ENCODE results near the gene FASTKD3.
"Not testable (repeated sequence)": the region's sequence is repeated elsewhere in the genome, so short reads cannot be mapped to it uniquely, and the experiment has no call there.

The FASTKD3 gene, protein sequence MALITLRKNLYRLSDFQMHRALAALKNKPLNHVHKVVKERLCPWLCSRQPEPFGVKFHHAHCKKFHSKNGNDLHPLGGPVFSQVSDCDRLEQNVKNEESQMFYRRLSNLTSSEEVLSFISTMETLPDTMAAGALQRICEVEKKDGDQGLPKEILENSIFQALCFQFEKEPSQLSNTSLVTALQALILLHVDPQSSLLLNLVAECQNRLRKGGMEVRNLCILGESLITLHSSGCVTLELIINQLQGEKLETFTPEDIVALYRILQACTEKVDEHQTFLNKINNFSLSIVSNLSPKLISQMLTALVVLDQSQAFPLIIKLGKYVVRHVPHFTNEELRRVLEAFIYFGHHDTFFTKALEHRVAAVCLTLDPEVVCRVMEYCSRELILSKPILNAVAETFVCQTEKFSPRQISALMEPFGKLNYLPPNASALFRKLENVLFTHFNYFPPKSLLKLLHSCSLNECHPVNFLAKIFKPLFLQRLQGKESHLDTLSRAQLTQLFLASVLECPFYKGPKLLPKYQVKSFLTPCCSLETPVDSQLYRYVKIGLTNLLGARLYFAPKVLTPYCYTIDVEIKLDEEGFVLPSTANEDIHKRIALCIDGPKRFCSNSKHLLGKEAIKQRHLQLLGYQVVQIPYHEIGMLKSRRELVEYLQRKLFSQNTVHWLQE

DNA sequence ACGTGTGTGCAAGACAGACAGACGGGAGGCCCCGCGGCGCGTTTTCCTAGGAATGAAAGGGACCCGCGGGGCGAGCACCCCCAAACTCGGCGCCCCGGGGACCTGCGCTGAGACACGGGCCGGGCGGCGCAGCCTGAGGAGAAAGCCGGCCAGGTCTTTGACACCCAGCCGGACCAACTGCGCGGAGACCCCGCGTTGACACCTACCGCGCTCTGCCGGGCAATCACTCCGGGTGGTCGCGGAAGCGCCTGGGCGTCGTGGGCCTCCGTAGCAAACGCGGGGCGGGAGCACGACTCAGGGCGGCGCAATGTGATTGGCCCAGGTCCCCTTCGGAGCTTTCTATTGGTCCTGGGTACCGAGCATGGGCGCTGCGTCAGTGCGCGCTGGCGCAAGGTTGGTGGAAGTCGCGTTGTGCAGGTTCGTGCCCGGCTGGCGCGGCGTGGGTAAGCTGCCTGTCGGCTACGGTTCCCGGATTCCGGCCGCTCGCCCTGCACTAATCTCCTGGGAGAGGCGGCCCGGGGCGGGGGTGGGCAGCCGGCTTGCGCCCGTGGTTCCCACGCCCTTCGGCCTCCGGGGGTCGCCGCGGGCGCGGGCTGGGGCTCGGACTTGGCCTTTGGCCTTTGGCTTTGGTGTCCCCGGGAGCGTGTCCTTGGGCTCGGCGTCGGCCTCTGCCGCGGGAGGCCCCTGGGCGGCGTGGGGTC, at the start of gene FASTKD3, which contains the start of gene MTRR:
FASTKD3 (minus strand) TSS at position 259 of the 701 bp plus-strand sequence. CDS start 948 bp downstream, outside the sequence.
MTRR (plus strand) TSS at position 376 of the 701 bp plus-strand sequence. CDS start 1,647 bp downstream, outside the sequence.
- peak; percentile 89 to 91 for DNase-seq

DNA sequence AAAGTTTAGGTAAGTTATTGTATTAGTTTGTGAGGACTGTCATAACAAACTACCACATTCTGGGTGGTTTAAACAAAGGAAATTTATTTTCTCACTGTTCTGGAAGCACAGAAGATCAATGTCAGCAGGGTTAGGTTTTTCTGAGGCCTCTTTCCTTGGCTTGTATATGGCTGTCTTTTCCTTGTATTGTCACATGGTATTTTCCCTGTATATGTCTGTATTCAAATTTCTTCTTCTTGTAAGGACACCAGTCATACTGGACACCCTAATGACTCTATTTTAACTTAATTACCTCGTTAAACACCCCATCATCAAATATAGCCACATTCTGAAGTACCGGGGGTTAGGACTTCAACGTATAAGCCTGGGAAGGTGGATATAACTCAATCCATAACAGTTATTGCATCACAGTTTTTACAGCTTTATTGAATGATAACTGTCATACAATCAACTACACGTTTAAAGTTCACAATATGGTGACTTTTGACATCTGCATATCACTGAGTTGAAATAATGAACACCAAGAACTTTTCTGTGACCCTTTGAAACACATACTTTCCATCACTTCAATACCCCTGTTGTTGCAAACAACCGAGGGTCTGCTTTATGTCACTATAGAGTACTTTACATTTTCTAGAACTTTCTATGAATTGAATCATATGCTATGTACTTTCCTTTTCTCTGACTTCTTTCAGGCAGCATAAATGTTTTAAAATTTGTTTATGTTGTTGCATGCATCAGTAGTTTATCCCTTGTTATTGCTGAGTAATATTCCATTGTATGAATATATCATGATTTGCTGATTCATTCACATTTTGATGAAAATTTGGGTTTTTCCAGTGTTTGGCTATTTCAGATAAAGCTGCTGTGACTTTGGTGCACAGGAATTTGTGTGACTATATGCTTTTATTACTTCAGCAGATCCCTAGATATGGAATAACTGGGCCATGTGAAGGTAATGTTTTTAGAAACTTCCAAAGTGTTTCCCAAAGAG, 48.6 kb upstream of the FASTKD3 start:
- DNase-seq = no peak

DNA sequence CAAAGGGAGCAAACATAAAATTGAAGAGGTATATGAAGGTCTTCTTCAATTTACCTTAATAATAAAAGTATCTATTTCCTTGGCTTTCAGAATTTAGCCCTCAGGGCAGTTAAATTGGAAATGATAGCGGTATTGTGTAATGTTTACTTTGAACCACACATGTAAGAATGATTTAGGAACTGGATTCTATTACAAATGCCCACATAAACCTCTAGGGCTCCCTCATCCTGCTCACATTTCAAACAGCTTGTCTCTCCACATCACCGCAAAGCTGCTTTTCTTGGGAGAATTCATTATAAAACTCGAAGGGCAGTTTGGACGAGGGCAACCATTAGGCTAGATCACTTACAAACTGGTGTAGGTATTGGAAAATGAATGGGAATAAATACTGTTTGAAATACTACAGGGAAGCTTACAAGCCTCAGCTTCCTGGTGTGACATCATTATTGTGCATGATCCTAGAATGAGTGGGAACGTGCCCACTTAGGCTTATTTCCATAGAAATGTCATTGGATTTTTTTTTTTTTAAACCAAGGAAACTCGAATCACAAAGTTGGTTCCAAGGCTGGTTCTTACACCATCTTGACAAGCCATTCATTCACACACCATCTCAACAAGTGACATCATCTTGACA, 47.5 kb upstream of the FASTKD3 start:
- DNase-seq = no peak

DNA sequence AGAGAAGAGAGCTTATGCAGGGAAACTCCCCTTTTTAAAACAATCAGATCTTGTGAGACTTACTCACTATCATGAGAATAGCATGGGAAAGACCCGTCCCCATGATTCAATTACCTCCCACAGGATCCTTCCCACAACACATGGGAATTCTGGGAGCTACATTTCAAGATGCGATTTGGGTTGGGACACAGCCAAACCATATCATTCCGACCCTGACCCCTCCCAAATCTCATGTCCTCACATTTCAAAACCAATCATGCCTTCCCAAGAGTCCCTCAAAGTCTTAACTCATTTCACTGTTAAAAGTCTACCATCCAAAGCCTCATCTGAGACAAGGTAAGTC, 42.6 kb upstream of the FASTKD3 start:
- not testable (repeated sequence) for DNase-seq

DNA sequence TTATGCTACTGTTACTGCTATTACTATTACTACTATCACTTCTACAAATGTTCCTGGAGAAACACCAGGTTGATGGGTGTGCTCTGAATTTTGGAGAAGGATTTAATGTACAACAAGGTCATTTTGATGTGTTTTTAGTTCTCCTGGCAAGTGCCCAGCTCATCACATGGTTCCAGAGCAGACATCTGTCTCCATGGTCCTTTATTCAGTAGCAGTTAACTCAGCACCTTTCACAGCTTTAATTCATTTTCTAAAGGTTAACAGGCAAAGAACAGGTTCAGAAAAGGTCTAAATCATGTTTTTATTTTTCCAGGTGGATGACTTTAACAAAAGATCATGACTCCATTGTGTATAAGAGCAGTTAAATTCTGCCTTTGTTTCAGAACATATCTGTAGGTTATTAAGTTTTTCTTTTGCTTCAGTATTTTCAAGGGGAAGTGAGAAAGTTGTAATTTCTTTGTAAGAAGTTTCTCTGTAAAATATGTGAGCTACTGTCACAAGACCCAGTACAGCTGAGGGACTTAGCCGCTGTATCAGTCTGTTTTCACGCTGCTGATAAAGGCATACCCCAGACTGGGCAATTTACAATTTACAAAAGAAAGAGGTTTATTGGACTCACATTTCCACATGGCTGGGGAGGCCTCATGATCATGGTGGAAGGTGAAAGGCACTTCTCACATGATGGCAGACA, 42.1 kb upstream of the FASTKD3 start:
- no peak for DNase-seq

DNA sequence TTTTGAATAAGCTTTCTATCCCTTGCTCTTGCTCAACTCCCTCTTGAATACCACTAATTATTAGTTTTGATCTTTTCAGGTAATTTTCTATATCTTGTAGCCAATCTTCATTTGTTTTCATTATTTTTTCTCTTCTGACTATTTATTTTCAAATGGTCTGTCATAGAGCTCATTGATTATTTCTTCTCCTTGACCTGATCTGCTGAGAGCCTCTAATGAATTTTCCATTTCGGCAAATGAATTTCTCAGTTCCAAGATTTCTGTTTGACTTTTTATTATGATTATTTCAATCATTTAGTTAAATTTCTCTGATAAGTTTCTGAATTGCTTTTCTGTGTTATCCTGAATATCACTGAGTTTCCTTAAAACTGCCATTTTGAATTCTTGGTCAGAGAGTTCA, 39.5 kb upstream of the FASTKD3 start:
- no peak for DNase-seq

DNA sequence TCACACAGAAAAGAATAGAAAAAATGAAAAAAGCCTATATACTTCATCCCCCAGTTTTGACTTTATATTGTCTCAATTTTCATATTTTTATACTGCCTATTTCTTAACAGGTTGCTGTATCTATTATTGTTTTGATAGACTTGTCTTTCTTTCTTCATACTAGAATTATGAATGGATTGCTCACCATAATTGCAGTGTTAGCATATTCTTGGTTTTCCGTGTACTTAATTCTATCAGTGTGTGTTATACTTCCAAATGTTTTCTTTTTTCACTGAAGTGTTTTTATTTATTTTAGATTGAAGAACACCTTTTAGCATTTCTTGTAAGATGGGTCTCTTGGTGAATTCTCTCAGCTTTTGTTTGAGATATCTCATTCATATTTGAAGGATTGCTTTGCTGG, 38.8 kb upstream of the FASTKD3 start:
- no peak for DNase-seq

DNA sequence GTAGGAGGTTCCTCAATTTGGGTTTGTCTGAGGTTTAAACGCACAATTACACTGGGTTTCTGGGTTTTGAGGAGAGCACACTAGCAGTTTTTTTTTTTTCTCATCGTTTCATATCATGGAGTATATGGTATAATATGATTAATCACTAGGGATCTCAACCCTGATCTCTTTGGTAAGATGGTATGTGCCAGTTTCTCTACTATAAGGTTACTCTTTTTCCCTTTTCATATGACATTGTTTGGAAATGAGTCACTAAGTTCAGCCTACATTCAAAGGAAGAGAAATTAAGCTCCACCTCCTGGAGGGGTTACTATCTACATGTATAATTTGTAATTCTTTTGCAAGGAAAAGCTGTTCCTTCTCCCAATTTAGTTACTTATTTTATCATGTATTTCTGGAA, 35.3 kb upstream of the FASTKD3 start:
- no peak for DNase-seq

DNA sequence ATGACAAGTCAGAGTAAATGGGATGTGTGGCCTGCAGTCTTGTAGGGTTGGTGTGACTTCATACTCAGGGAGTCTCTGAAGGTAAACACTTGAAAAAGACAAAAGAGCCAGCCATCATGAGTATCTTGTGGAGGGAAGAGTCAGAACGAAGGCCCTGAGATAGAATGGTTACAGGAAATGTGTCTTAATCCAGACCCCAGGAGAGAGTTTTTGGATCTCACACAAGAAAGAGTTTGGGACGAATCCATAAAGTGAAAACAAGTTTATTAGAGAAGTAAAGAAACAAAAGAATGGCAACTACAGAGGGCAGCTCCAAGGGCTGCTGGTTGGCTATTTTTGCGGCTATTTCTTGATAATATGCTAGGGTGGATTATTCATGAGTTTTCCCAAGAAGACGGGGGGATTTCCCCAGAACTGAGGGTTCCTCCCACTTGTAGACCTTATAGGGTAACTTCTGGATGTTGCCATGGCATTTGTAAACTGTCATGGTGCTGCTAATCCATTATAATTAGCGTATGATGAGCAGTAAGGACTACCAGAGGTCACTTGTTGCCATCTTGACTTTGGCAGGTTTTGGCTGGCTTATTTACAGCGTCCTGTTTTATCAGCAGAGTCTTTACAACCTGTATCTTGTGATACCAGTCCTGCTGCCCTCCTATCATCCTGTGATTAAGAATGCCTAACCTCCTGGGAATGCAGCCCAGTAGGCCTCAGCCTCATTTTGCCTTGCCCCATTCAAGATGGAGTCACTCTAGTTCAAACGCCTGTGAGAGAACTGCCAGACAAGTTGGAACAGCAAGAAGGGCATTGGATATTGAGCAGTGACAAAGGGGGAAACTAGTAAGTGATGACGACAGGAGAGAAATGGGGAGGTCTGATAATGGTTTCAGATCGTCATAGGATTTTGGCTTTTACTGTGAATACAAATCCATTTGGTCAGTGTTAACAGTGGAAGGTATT, 34.1 kb upstream of the FASTKD3 start:
- no peak for DNase-seq

DNA sequence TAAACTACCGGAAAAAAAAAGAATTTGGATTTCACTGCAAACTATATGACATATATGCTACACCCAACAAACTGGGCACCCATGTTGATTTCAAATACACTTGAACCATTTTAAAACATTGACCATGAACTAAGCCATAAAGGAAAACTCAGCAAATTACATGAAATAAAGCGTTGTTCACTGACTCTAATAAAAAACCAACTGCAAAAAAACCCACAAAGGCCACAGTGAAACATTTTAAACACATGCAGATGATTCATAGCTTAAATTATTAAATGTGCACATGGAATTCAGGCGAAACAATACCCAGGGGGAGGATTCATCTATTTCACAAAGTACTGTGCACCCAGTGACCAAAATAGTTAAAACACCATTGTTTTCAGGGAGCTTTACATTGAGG, 33.4 kb upstream of the FASTKD3 start:
- DNase-seq = no peak

DNA sequence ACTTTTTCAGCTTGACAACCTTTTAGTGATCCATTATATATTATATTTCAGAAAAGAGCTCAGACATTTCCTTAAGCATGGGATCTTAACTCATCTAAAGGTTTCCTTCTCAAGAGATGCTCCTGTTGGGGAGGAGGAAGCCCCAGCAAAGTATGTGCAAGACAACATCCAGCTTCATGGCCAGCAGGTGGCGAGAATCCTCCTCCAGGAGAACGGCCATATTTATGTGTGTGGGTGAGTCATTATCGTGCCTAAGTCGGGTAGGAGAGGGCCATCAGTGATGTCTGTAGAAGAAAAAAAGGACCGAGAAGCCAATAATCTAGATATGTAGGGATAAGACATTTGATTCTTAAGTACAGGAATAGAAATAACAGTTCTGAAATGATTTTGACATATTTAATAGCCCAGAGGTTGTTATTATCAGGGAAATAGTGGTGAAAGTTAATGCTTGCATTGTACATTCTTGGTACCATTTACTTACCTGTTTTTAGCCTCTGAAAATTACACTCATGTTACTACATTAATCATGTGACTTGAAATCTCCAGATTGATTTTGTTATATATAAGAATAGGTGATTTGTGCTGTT, 28.3 kb upstream of the FASTKD3 start:
- DNase-seq = peak in 1 of 2 donors; percentile 20

DNA sequence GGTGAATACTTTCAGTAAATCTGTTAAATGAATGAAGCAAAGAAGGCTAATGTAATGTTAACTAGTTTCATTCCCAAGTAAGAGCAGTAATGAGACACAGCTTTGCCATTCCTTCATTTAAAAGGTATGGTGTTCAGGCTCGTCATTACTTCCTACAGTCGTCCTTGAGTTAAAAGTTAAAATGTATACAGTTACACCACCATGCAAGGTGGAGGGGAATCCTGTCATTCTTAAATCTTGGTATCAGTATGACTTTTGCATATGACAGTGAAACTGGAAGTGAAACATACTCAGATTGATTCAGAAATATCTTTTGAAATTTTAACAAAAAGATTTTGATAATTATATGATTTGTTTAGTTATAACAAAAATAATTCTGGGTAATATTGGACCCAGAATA, 26.0 kb upstream of the FASTKD3 start:
- DNase-seq = no peak

DNA sequence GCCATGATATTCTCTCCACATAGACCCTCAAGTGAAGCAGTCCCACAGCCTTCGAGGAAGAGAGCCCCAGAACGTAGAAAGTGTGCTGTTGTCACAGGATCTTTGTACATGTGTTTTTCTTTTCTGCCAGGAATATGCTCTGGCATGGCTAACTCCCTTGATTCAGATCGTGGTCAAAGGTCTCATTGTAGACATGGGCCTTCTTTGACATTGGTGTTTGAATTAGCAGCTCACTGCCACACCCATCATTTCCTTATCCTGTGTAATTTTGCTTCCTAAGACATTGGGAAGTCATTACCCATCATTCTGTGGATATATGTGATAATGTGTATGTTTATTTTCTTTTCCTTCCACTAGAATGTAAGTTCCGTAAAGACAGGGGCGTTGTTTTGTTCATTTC, 25.6 kb upstream of the FASTKD3 start:
- no peak for DNase-seq

DNA sequence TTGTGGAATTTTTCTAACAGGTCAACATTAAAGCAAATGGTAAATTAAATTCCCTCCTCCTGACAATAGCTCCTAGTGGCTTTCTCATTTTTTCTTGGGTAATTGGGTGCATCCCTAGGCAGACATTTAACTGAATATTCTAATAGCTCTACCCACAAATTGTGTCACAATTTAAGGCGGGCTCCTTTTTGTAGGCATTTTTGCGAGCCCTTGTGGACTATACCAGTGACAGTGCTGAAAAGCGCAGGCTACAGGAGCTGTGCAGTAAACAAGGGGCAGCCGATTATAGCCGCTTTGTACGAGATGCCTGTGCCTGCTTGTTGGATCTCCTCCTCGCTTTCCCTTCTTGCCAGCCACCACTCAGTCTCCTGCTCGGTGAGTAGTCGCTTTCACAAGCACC, 20.1 kb upstream of the FASTKD3 start:
- no peak for DNase-seq

DNA sequence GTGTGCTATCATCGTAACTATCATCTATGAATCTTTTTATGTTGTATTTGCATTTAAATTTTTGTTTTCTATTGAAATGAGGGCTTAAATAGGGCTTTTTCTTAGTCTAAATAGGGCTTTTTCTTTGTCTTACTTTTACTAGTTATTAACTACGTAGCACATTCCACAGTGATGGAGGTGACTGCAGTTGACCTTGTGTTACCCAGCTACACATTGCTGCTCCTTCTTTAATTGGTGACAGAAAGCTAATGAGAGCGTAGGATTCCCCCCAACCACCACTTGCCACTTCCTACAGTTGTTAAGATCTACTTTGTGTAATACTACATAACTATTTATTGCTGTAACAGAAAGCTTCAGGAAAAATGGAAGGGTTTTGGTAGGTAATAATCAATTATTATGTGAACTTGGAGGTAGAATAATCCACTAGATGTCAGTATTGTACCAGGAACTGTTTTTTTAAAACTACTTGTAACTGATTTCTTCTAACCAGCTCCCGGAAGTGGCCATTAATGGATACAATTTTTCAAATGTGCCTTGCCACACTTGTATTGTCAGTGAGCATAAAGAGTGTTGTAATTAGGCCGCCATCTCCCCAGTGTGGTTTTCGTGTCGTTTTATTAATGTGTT, 18.1 kb upstream of the FASTKD3 start:
- no peak for DNase-seq

DNA sequence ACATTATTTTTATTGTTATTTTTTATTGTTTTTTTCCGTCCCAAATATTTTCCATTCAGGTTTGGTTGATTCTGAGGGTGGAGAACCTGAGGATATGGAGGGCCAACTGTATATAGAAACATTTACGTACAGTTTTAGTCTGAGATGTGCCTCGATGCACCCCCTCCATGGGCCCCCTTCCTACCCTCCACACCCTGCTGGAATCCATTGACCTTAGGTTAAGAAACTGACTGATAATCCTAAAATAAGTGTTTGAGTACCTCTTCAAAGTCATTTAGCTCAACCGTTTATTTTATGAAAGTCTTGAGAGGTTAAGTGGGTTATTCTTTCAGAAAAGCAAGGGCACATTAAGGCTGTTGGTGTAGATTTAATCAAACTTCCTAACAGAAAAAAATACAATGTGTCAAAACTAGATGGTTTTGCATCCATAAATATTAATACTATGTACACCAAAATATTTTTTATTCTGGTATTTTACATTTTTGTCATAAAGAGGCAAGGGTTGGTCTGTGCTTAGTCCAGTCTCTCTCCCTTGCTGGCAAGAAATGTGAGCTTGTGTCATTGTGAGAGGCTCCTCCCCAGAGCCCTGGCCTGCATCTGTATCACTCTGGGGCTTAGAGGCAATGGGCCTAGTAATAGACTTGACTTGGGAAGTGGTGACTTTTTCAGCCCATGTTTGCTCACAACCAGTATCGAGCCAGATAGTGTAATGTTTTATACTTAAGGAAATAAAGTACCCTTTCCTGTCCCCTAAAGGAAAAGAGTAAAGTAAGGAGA, 15.8 kb upstream of the FASTKD3 start:
- no peak for DNase-seq

DNA sequence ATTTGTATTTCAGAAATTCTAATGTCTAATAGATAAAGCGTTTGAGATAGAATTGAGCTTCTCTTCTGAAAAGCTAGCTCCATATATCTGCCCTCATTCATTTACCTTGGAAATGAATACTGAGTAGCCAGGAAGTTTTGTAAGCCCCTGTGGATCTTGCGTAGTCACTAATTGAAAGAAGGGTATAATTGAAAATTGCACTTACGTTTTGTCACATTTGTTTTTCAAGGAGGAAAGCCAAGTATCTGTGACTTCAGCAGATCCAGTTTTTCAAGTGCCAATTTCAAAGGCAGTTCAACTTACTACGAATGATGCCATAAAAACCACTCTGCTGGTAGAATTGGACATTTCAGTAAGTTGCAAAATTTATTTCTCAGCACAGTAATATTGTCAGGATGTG, 14.1 kb upstream of the FASTKD3 start:
- DNase-seq = no peak

DNA sequence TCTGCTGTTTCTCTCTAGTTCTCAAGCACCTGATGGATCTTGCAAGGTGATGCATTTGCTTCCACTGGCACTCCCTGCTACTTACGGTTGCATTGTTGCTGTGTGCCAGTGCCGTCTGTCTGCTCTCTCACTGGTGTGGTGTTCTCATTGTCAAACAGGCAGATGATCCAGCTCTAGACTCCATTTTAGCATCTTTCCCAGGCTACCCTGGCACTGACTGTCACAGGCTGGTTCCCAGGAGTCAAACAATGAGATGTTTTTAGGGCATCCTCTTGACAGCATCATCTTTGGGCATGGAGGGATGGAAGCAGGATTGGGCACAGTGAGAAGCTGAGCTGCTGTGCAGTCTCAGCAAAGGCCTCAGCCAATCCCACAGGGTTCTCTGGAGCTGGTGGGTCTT, 13.0 kb upstream of the FASTKD3 start:
- no peak for DNase-seq

Measured in stimulated activated CD4-positive, alpha-beta T cell treated with anti-CD3 and anti-CD28 coated beads, Interleukin-2, amount 100 ng/mL, for 24 hours (primary cell).